ENCODE results near the gene FDXR.
"Not testable (repeated sequence)": the region's sequence is repeated elsewhere in the genome, so short reads cannot be mapped to it uniquely, and the experiment has no call there.

Gene FDXR, protein sequence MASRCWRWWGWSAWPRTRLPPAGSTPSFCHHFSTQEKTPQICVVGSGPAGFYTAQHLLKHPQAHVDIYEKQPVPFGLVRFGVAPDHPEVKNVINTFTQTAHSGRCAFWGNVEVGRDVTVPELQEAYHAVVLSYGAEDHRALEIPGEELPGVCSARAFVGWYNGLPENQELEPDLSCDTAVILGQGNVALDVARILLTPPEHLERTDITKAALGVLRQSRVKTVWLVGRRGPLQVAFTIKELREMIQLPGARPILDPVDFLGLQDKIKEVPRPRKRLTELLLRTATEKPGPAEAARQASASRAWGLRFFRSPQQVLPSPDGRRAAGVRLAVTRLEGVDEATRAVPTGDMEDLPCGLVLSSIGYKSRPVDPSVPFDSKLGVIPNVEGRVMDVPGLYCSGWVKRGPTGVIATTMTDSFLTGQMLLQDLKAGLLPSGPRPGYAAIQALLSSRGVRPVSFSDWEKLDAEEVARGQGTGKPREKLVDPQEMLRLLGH

DNA sequence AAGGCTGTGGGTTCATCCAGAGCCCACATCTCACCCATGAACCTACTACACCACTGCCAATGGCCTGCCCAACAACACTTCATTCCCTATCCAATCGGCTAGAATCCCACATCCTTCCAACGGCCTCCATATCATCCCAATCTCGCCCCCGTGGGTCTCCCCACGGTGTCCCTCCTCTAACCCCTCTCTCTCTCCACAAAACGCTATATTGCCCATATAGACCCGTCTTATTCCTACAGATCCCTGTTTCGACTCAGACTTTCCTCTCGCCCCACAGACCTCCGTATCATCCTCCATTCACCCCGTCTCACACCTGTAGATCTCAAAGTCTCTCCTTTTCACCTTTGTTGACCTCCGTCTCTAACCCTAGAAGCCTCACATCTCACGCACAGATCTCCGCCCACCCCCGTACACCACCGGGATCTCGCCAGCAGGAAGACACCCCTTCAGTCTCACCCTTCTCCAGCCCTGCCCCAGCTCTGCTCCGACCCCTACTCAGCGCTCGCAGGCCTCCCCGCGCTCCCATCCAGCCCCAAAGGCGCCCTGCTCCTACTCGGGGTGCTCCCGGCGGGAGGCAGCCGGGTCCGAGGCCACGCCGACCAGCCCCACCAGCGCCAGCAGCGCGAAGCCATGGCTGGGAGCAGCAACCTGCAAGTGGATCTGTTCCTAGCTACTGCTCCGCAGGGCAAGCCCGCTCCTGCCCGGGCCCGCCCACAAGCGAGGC is at the start of gene FDXR:
Gene FDXR (minus strand): TSS at position 682 of the 724 bp plus-strand sequence. CDS start 50 bp downstream, at position 632.
- peak in 1 of 2 donors; percentile 13 for DNase-seq (ENCODE audit: low read depth in 2 of 2)

DNA sequence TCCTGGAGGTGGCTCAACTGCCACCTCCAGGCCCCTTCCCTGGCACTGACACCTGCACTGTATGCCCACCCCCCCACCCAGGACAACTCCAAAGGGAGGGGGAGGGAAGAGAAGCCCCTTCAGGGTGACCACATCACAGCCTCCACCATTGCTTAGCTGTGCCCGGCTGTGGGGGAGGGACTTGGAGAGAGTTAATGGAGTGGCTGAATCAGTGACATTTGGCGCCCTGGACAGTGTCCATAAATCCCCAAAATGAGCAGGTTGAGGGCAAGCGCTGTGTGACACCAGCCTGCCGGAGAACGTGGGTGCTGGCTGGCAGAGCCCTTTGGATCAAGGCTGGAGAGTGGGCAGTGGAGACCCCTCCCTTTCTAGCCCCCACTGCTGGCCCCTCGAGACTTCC is 49.4 kb upstream of the FDXR start:
- no peak for DNase-seq (ENCODE audit: low read depth in 2 of 2)

DNA sequence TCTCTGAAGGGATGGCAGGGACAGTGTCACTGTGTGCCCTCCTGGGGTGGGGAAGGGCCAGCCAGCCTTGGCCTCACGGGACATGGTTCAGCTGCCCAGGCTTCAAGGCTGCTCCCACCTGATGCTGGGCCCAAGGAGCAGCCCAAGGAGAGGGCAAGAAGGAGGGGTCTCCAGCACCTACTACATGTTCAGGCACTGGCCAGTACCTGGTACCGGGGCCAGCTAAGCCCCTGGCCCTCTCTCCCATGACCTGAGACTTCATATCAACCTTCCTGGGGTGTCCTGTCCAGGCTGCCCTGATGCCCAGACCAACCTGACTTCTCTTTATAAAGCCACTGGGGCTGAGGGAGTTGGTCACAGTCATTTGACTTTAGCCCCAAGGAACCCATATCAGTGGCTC is 49.0 kb upstream of the FDXR start:
- DNase-seq (ENCODE audit: low read depth in 2 of 2): no peak

DNA sequence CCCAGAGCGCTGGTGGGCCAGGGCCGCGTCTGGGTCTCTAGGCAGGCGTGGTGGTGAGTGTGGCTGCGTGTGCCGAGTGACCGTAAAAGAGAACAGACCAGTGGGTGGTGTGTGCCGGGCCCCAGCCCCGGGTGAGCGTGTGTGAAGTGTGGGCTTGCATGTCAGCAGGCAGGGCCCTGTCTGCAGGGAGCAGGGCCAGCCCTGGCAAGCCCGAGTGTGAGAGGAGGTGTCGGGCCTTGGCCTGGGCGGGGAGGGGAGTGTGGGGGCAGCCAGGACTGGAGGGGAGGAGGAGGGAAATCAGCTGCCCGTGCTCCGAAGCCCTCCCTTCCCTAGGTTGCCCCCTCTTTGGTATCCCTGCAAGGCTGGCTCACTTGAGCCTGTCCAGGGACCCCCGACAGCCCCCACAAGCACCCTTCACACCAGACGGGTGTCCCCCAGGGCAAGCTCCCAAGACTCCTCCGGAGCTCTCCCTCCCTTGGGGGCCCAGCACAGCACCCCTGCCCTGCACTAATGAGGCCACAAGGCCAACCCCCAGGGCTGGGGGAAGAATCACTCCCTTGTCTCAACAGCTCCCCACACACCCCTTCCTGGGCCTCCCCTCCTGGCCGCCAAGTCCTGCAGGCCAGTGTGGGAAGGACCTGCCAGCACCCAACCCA is 48.4 kb upstream of the FDXR start:
- DNase-seq (ENCODE audit: low read depth in 2 of 2): no peak

DNA sequence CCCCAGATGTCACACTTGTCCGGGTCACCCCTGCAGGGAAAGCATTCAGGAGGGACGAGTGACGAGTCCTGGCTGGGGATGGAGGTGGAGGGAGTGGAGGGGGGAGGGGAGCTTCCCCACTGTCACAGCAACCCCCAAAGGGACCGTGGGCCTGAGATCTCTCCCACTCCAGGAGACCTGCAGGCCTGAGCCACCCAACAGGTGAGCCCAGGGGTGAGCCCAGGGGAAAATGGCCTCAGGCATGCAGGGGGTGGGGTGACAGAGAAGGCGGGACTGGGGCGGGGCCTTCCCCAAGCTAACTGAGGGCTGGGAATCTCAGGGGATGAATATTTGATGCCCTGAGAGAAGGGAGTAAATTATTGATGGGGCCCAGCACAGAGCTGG is 47.8 kb upstream of the FDXR start:
- no peak for DNase-seq (ENCODE audit: low read depth in 2 of 2)

DNA sequence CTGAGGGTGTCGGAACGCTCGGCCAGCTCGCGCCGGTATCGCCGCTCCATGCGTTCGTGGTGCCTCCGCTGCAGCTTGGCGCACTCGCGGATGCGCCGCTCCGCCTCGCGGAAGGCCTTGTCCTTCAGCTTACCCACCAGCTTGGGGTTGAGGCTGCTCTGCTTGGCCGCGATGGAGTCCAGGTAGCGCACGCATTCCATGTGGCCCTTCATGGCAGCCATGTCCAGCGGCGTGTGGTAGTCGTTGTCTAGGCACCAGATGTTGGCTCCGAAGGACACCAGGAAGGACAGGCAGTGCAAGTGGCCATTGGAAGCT is 47.5 kb upstream of the FDXR start:
- DNase-seq (ENCODE audit: low read depth in 2 of 2): no peak

DNA sequence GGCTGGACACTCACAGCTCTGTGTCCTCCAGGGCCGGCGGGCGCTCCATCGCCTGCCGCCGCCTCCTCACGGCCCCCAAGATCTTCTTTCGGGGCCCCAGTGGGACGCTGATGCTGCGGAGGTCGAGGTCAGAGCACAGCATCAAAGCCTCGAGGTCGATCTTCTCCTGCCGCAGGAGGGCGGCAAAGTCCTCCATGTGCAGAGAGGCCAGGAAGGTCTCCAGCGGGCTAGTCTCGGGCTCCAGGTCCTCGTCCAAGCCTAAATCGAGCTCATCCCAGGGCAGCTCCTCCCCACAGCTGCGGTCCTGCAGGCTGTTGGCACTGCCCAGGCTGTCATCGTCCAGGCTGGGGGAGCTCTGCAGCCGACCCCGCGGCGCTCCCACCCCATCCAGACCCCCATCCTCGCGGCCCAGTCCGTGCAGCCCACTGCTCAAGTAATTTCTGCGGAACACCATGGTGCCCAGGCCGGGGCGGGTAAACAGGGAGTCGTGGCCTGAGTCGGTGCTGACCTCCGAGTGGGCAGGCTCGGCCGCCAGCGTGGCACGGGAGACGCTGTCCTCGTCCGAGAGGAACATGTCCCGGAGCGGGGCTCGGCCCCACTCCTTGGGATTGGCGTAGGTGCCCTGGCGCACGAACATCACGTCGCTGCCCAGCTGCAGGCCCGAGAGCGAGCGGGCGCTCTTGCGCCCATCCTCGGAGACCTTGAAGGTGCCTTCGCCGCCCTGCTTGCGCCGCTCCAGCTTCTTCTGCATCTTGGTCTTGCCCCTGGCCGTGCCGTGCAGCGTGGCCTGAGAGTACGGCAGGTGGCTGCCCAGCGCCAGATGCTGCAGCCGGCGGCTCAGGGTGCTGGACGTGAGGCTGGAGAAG is 46.9 kb upstream of the FDXR start:
- DNase-seq (ENCODE audit: low read depth in 2 of 2): no peak

DNA sequence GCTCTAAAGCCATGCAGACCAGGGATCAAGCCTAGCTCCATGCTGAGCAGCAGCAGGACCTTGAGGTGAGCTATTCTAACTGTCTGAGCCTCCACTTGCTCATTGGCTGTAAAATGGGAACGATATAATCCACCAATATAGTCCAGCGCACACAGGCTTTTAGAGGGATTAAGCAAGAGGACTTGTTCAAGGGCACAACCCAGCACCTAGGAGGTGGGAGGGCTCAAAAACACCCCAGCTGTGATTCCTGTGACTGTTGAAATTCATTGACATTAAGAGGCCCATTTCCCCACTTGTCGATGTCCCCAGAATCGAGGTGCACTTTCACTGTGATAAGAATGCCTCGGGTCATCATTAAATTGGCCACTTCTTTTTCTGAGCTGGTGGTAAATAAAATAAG is 46.1 kb upstream of the FDXR start:
- no peak for DNase-seq (ENCODE audit: low read depth in 2 of 2)

DNA sequence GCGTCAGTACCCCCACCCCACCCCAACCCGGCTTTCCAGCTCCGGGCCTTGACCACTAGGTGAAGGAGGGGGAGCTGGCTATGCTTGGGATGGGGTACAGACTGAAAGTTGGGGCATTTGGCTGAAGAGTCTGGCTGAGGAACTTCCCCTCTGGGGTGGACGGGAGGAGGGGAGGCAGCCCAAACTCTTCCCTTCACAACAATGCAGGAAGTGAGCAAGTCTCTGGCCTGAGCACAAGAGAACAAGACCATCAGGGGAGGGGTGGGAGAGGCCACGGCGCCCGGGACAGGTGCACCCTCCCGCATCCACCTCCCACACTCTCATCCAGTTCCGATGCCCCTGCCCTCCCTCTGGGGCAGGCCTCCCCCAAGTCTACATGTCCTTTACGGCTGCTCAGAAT is 44.6 kb upstream of the FDXR start:
- DNase-seq (ENCODE audit: low read depth in 2 of 2): no peak

DNA sequence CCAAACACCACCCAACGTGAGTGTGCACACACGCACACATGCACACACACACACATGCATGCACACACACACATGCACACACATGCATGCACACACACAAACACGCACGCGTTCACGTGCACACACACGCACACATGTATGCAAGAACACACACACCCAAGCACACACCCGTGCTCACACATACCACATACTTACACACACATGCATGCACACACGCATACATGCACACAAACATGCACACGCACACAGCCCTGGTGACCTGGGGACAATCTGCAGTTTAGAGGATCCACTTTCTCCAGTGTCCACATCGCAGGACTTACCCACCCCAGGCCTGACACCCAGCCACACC is 44.0 kb upstream of the FDXR start:
- DNase-seq (ENCODE audit: low read depth in 2 of 2): no peak

DNA sequence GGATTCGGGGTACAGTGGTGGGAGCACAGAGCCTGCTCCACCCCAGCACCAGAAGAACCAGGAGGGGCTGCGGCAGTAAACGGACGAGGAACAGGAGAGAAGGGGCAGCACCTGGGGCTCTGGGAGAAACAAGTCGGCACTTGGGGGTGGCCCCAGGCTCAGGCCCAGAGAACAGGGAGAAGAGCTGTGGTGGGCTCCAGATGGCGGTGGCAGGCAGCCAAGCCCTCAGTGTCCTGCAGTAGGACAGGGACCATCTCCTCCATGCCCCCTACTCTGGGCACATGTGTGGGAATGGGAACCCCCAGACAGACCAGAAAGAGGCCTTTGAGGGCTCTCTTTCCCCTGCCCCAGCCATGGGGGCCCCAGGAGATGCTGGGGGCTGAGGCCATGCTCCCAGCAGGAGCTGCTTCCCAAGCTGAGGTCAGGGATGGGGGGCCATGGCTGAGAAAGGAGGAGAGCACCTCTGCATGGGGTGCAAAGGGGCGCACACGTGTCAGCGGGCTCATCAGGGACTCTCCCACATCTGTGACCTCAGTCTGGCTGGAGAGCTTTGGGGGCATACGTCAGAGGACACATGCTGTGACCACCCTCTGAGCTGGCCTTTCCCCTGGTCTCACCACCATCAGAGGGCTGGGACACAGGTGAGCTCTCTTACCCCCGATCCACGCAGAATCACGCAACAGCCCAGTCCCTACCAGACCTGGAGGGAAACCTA is 43.5 kb upstream of the FDXR start:
- DNase-seq (ENCODE audit: low read depth in 2 of 2): no peak

DNA sequence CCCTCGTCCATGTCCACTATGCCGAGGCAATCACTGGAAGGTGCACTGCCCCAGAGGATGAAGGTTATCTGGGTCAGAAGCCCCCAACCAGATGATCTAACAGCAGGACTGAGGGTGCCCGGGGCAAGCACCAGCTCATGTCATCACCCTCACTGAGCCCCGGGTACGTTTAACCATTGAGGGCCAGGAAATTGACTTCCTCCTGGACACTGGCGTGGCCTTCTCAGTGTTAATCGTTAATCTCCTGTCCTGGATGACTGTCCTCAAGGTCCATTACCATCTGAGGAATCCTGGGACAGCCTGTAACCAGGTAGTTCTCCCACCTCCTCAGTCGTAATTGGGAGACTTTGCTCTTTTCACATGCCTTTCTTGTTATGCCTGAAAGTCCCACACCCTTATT is 38.6 kb upstream of the FDXR start:
- DNase-seq (ENCODE audit: low read depth in 2 of 2): not testable (repeated sequence)

DNA sequence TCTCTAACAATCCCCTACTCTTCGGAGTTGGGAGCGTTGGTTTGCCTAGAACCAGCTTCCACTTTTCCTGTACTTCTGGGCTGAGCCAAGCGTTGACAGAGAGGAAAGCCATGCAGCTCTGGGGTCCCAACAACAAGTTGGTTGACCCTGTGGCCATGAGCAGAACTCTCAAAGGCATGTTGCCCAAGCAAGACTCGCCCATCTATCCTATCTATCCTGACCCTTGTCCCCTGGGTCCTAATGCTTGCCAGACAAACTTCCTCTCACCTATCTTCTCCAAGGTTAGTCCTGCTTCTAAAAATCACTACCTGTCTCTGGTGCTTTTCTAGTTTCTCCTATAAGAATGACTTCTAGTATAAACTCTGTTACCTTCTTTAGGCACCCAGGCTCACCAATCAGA is 36.3 kb upstream of the FDXR start:
- not testable (repeated sequence) for DNase-seq (ENCODE audit: low read depth in 2 of 2)

DNA sequence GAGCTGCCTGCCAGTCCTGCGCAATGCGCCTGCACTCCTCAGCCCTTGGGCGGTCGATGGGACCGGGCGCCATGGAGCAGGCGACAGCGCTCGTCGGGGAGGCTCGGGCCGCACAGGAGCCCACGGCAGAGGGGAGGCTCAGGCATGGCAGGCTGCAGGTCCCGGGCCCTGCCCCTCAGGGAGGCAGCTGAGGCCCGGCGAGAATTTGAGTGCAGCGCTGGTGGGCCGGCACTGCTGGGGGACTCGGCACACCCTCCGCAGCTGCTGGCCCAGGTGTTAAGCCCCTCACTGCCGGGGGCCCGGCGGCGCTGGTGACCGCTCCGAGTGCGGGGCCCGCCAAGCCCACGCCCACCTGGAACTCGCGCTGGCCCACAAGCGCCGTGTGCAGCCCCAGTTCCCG is 34.2 kb upstream of the FDXR start:
- DNase-seq (ENCODE audit: low read depth in 2 of 2): no peak

DNA sequence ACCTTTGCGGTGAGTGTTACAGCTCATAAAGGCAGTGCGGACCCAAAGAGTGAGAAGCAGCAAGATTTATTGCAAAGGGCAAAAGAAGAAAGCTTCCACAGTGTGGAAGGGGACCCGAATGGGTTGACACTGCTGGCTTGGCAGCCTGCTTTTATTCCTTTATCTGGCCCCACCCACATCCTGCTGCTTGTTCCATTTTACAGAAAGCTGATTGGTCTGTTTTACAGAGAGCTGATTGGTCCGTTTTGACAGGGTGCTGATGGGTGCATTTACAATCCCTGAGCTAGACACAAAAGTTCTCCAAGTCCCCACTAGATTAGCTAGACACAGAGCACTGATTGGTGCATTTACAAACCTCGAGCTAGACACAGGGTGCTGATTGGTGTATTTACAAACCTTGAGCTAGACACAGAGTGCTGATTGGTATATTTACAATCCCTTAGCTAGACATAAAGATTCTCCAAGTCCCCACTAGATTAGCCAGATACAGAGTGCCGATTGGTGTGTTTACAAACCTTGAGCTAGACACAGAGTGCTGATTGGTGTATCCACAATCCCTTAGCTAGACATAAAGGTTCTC is 33.5 kb upstream of the FDXR start:
- DNase-seq (ENCODE audit: low read depth in 2 of 2): not testable (repeated sequence)

DNA sequence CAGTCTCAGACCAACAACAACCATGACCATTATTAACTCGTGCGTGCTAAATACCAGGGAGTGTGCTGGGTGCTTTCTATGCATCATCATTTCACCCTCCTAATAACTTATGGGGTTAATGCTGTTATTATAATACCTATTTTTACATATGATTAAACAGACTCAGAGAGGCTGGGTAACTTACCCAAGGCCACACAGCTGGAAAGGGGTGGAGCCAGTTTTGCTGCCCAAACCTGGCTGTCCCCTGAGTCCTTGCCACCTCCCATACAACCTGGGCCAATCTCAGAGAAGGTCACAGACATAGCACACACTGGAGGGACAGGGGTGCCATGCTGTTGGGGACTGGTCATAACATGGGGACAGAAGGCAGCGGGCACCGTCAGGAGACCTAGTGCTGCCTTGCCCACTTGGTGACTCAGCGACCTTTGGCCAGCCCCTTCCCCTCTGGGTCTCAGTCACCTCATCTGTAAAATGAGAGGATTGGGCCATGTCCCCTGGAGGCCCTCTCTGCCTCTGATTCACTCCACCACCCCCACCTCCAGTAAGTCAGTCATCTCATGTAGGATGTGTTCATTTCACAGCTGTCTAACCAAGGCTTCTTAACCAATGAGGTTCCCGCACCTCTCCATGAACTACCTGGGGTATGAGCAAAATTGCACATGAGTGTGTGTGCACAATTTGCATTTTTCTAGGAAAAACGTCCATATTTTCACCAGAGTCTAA is 32.1 kb upstream of the FDXR start:
- no peak for DNase-seq (ENCODE audit: low read depth in 2 of 2)

DNA sequence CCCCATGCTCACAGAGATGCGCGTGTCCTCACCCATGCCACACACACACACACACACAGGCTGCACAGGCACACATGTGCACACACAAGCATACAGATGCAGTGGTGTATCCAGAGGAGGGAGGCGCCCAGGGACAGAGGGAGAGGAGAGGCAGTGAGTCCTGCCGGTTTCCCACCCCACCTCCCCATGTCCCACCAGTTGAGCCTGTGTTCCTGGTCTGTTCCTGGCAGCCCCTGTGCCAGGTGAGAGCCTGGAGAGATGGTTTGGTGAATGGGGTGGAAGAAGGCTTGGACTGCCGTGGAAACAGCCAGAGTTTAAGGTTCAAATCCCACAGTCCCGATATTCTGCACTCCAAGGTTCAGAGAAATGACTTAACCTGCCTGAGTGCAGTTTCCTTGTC is 30.9 kb upstream of the FDXR start:
- DNase-seq (ENCODE audit: low read depth in 2 of 2): no peak

DNA sequence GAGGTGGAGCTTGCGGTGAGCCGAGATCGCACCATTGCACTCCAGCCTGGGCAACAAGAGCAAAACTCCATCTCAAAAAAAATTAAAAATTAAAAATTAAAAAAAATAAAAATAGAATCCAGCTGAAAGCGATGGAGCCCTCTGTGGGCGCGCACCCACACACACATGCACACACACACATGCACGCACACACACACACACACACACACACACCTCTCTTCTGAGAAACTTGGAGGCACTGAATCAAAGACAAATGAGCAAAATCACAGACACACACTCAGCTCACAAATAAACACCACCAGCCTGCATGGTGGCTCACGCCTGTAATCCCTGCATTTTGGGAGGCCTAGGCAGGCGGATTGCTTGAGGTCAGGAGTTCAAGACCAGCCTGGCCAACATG is 30.2 kb upstream of the FDXR start:
- DNase-seq (ENCODE audit: low read depth in 2 of 2): no peak

DNA sequence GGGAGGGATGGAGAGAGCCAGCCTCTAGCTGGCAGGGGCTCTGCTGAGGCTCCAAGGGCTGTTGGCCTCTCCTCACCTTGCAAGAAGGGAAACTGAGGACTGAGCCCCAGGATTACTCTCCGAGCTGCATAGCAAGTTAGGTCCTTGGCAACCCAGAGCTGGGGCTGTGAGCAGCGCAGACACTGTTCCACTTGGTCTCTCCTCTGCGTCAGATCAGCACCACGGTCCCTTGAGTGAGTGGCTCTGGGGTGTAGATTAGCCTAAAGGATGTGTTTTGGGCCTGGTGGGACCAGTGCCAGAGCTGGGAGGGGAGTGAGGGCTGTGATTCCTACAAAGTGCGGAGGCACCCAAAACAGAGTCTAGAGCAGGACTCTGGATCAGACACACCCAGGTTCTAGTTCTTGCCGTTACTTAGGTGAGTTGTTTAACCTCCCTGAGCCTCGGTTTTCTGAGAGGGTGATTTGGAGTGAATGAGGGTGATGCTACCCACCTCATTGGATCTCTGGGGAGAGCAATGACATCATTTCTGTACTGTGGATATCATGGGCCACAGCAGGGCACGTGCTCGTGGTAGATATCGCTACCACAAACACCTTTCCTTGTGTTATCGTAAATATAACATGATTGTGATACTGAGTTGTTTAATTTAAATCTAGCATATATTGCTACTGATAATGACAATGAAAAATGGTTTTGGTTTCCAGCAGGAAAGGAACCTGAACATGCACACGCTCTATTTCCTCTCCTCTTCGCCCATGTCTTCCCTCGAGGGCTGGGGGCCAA is 28.8 kb upstream of the FDXR start:
- DNase-seq (ENCODE audit: low read depth in 2 of 2): no peak
